Vagina (tissue), 2 donors: ENCODE results near the gene C21orf91. TPM values are rescaled to one million over a fixed set of nuclear protein-coding genes. Genes with fewer than 3 reads are reported as not detected.

Source experiments
- DNase-seq, 2 donors: peaks; one replicate each; pipeline ENCODE4 v3.0.0-alpha.2; 2017; ENCODE audit errors: extremely low spot score in 2 of 2
- H3K27ac ChIP-seq: fragments of 200-600 bp; sonication (generic); one replicate; pipeline ENCODE4 v1.5.1; 2019
- H3K27me3 ChIP-seq: fragments of 200-600 bp; sonication (generic); one replicate; pipeline ENCODE4 v1.5.1; 2019
- H3K36me3 ChIP-seq, 2 donors: fragments of 200-600 bp; sonication (generic); one replicate each; pipeline ENCODE4 v1.5.1; 2017 to 2019
- H3K4me1 ChIP-seq: fragments of 200-600 bp; sonication (generic); one replicate; pipeline ENCODE4 v1.5.1; 2019
- H3K4me3 ChIP-seq, 2 donors: fragments of 200-600 bp; sonication (generic); 1 replicate in 1 of 2; 2 replicates in 1 of 2; pipeline ENCODE4 v1.5.1; 2016 to 2019
- H3K9me3 ChIP-seq: fragments of 200-600 bp; sonication (generic); one replicate; pipeline ENCODE4 v1.5.1; 2019
- CTCF ChIP-seq, 3 experiments: fragments of 450-650 bp in 2 of 3; fragments of 200-600 bp in 1 of 3; sonication (generic) in 1 of 3; IDR thresholded peaks; one replicate each; pipeline ENCODE4 v1.5.1; 2017 to 2019; ENCODE audit warnings: antibody characterized with exemption in 3 of 3, mild to moderate bottlenecking in 2 of 3, moderate library complexity in 2 of 3
- POLR2A ChIP-seq, 2 donors: fragments of 450-650 bp; IDR thresholded peaks; one replicate each; pipeline ENCODE4 v1.6.1; 2017; ENCODE audit warnings: antibody characterized with exemption in 2 of 2, mild to moderate bottlenecking in 2 of 2, moderate library complexity in 2 of 2
- POLR2AphosphoS5 ChIP-seq, 2 donors: sonication (generic); formaldehyde crosslinking; IDR thresholded peaks; one replicate each; pipeline ENCODE4 v1.9.0; 2017; ENCODE audit warnings: antibody characterized with exemption in 2 of 2, mild to moderate bottlenecking in 2 of 2, low read depth in 1 of 2; ENCODE audit not compliant: insufficient read depth in 1 of 2
- intact Hi-C: fragments of 100-400 bp; cut with DNase I; formaldehyde crosslinking; loops from one replicate; pipeline ENCODE4 v1.15.1; 2023
- total RNA-seq: library from RNA; depleted of rRNA; stranded (reverse); fragments of >200 nt; gene quantifications from one replicate; pipeline ENCODE4 v1.2.3, GENCODE V29; 2016

C21orf91 gene
- total RNA-seq, 1 donor from 2014 or later: 8.6 TPM

GRCh38 chr21:17784180-17784598 is 35.0 kb downstream of the C21orf91 start:
- DNase-seq: no peak
- no peaks in the 10 kb centered on the region for H3K27me3 ChIP-seq
- no peak overlapping the region for H3K27ac ChIP-seq
- intact Hi-C loops: no loop called here
- H3K9me3 ChIP-seq: no peaks in the 10 kb centered on the region
- H3K4me3 ChIP-seq: no peak overlapping the region
- H3K36me3 ChIP-seq: no peaks in the 10 kb centered on the region
- TF ChIP-seq POLR2A (IDR thresholded peaks at IDR 0.05): no peak
- no peak for TF ChIP-seq POLR2AphosphoS5 (IDR thresholded peaks at IDR 0.05; ENCODE audit: insufficient read depth in 1 of 2, low read depth in 1 of 2)
- TF ChIP-seq CTCF (IDR thresholded peaks at IDR 0.05): no peak
- H3K4me1 ChIP-seq: no peaks in the 10 kb centered on the region

- H3K36me3 ChIP-seq: no peaks in the 10 kb centered on the region
- no peaks in the 10 kb centered on the region for H3K4me1 ChIP-seq
- H3K9me3 ChIP-seq: no peaks in the 10 kb centered on the region
- H3K27me3 ChIP-seq: no peaks in the 10 kb centered on the region
- no peak for TF ChIP-seq POLR2A (IDR thresholded peaks at IDR 0.05)
- TF ChIP-seq CTCF (IDR thresholded peaks at IDR 0.05): no peak
- no peak for TF ChIP-seq POLR2AphosphoS5 (IDR thresholded peaks at IDR 0.05; ENCODE audit: insufficient read depth in 1 of 2, low read depth in 1 of 2)
- H3K4me3 ChIP-seq: no peak overlapping the region
- intact Hi-C loops: no loop called here
- no peak for DNase-seq
- H3K27ac ChIP-seq: no peak overlapping the region
These were observed 35.5 kb downstream of the C21orf91 start for GRCh38 chr21:17783481-17784179.

GRCh38 chr21:17783003-17783402 is 36.2 kb downstream of the C21orf91 start:
- TF ChIP-seq POLR2AphosphoS5 (IDR thresholded peaks at IDR 0.05; ENCODE audit: insufficient read depth in 1 of 2, low read depth in 1 of 2): no peak
- no peaks in the 10 kb centered on the region for H3K27me3 ChIP-seq

DNA sequence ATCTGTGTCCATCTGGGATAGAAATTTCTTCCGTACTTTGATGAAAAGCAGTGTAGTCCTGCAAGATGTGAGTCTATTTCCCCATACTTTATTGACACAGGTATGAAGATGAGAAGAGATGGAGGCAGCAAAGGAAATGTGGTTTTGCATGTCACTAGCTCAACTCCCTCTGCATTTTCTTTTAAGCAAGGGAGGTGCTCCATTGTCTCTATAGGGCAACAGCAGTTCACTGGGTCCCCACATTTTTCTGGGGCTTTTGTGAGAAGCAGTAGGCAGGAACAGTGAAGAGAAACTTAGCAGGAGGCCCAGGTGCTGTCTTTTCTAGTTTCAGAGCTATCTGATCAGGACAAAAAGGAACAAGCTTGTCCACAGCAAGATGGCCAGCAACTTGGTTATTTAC is 37.1 kb downstream of the C21orf91 start:
- Histone ChIP-seq H3K27me3 (no peaks in the 10 kb centered on the region), H3K27ac (no peak overlapping the region), H3K36me3 (no peaks in the 10 kb centered on the region), H3K4me1 (no peaks in the 10 kb centered on the region), H3K9me3 (no peaks in the 10 kb centered on the region), H3K4me3 (no peak overlapping the region)
- TF ChIP-seq CTCF (IDR thresholded peaks at IDR 0.05): no peak
- TF ChIP-seq POLR2A (IDR thresholded peaks at IDR 0.05): no peak
- no peak for TF ChIP-seq POLR2AphosphoS5 (IDR thresholded peaks at IDR 0.05; ENCODE audit: insufficient read depth in 1 of 2, low read depth in 1 of 2)
- intact Hi-C loops: no loop called here
- no peak for DNase-seq

More at GRCh38 chr21:17783003-17783402, 36.2 kb downstream of the C21orf91 start:
- intact Hi-C loops: no loop called here
- Histone ChIP-seq H3K36me3 (no peaks in the 10 kb centered on the region), H3K27ac (no peak overlapping the region), H3K9me3 (no peaks in the 10 kb centered on the region), H3K4me3 (no peak overlapping the region), H3K4me1 (no peaks in the 10 kb centered on the region)
- DNase-seq: no peak

- Histone ChIP-seq H3K4me3 (no peak overlapping the region), H3K27ac (no peak overlapping the region)
- no peak for TF ChIP-seq CTCF (IDR thresholded peaks at IDR 0.05)
- TF ChIP-seq POLR2AphosphoS5 (IDR thresholded peaks at IDR 0.05; ENCODE audit: insufficient read depth in 1 of 2, low read depth in 1 of 2): no peak
These were observed 37.6 kb downstream of the C21orf91 start for GRCh38 chr21:17781524-17781923.

More at GRCh38 chr21:17781524-17781923, 37.6 kb downstream of the C21orf91 start:
- intact Hi-C loops: no loop called here
- Histone ChIP-seq H3K9me3 (no peaks in the 10 kb centered on the region), H3K4me1 (no peaks in the 10 kb centered on the region), H3K36me3 (no peaks in the 10 kb centered on the region), H3K27me3 (no peaks in the 10 kb centered on the region)
- DNase-seq: no peak
